Measurements from ENCODE around the gene CAPN15. TPM values are rescaled to one million over a fixed set of nuclear protein-coding genes. Genes with fewer than 3 reads are reported as not detected.
A peak's percentile ranks its signal among the peaks of the same experiment; 100 is the strongest.

The CAPN15 gene
- total RNA-seq, 6 experiments from 2014 or later, result 17.3 to 34.3 (median 23.3) TPM

DNA sequence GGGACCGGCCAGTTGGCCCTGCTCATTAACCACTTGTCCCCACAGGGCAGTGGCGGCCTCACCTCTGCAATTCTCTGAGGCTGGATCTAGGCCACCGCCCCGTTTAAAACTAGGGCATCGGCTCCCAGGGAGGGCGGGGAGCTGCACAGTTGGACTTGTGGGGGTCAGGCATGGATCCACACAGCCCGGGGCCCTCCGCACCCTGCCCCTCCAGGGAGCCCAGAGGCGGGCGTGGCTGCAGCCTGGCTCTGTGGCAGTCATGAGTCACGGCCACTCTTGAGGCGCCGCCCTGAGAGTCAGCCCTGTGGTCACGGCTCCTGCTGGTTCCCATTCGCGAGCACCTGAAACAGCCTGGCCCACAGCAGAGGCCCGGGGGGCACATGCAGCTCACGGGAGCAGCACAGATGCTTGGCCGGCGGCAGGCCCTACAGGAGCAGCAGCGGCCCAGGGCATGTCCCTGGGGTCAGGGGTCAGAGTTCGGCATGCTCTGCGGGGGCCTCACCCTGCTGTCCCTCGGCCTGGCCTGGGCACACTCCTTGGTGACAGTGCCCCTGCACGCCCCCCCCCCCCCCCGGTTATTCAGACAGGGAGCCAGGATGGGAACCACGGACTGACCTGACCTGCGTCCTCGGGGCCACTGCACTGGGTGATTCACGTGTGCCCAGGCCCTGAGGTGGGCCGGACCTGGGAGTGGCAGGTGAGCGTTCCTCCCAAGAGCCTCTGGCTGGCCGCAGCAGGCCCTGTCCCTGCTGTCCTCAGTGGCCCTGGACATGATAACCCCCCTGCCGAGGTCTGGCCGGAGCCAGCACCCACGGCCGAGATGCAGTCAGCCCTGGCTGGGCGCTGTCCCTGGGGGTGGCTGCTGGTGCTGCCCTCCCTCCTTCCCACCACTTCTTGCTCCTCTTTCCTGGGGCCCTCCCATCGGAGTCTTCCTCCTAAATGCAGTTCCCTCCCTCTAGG lies 8.2 kb downstream of the CAPN15 start:
- H3K36me3 ChIP-seq, result no peaks in the 10 kb centered on the region
- TF ChIP-seq, protein P1, sequence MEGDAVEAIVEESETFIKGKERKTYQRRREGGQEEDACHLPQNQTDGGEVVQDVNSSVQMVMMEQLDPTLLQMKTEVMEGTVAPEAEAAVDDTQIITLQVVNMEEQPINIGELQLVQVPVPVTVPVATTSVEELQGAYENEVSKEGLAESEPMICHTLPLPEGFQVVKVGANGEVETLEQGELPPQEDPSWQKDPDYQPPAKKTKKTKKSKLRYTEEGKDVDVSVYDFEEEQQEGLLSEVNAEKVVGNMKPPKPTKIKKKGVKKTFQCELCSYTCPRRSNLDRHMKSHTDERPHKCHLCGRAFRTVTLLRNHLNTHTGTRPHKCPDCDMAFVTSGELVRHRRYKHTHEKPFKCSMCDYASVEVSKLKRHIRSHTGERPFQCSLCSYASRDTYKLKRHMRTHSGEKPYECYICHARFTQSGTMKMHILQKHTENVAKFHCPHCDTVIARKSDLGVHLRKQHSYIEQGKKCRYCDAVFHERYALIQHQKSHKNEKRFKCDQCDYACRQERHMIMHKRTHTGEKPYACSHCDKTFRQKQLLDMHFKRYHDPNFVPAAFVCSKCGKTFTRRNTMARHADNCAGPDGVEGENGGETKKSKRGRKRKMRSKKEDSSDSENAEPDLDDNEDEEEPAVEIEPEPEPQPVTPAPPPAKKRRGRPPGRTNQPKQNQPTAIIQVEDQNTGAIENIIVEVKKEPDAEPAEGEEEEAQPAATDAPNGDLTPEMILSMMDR (IDR thresholded peaks at IDR 0.05), result no peak
- no peak for TF ChIP-seq POLR2A (IDR thresholded peaks at IDR 0.05)
- H3K27ac ChIP-seq, result no peak overlapping the region
- DNase-seq, result peak in 2 of 3 donors; percentile 64 to 87
- intact Hi-C loops (cut with DNase I), result no loop called here
- peak; percentile 15 to 60 (median 18) for ATAC-seq
- WGBS (ENCODE audit: insufficient coverage, low coverage, low lambda C conversion rate, missing lambda C conversion rate), result 52% methylated on average over 7 of the region's 39 CpGs
- H3K27me3 ChIP-seq, result no peaks in the 10 kb centered on the region
- peaks cover 0 to 29% (median 11%) of the 10 kb centered on the region in 4 donors for H3K4me1 ChIP-seq
- H3K4me3 ChIP-seq, result no peak overlapping the region
- H3K9me3 ChIP-seq, result no peaks in the 10 kb centered on the region

DNA sequence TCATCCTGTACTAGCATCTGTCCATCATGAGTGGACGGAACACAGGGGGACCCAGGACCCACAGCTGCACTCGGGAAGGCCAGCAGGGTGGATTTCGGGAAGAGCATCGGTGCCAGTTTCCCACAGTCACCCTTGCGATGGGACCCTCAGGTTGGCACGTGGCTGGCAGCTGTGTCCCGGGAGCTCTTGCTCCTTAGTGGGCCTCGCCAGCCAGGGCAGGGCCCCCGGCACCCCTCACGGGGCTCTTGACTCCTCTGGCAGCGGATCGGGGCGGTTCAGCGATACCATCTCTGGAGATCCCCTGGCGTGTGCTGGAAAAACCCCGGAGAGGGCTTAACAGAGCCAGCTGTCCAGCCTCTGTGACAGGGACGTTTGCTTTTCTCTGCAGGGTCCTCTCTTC lies 9.2 kb downstream of the CAPN15 start:
- Histone ChIP-seq H3K27me3 (no peaks in the 10 kb centered on the region), H3K9me3 (no peaks in the 10 kb centered on the region), H3K36me3 (no peaks in the 10 kb centered on the region), H3K4me3 (no peak overlapping the region), H3K4me1 (peaks cover 0 to 29% (median 11%) of the 10 kb centered on the region in 4 donors), H3K27ac (no peak overlapping the region)
- intact Hi-C loops (cut with DNase I), result no loop called here
- DNase-seq (no peak), ATAC-seq (no peak)
- TF ChIP-seq POLR2A (IDR thresholded peaks at IDR 0.05), result no peak
- TF ChIP-seq, protein P1 (IDR thresholded peaks at IDR 0.05), result no peak
- no CpG with 5 or more reads among the region's 17 CpGs for WGBS (ENCODE audit: insufficient coverage, low coverage, low lambda C conversion rate, missing lambda C conversion rate)

DNA sequence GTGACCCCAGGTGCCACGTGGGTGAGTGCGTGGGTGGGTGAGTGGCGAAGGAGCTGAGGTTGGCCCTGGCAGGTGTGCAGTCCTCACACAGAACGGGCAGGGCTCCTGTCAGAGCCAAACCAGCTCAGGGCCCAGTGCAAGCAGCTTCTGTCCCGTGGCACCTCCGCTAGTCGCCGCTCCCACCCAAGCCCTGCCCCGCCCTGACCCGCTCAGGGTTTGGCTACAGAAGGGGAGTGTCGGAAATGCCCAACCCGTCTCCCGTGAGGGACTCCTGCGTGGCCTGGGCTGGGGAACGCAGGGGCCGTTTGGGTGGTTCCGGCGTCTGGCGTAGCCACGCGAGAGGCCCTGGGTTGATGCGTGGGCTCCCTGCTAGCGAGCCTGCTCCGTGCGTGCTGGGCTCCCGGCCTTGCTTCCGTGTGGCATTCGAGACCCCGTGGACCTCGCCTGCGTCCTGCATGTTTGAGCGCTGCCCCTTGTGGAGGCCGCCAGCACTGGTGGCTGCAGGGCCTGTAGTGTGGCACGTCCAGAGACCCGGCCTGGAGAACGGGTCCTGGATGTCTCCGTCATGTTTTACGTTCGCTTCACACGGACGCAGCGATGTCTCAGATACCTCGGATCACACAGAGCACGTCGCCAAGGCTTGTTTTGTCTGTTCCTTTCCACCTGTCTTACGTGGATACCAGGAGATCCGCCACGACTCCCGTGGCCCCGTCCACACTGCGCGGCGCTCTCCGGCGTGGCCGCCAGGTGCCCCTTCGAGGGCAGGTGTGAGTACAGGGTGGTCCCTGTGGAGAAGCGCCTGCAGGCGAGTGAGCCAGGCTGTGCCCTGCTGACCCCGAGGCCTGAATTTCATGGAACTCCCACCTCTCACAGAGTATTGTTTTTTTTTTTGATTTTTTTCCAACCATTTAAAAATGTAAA lies 10.2 kb downstream of the CAPN15 start:
- TF ChIP-seq, protein P1 (IDR thresholded peaks at IDR 0.05), result no peak
- TF ChIP-seq POLR2A (IDR thresholded peaks at IDR 0.05), result no peak
- WGBS (ENCODE audit: insufficient coverage, low coverage, low lambda C conversion rate, missing lambda C conversion rate), result 92% methylated on average over 20 of the region's 60 CpGs
- intact Hi-C loops (cut with DNase I), result no loop called here
- DNase-seq (no peak), ATAC-seq (no peak)
- H3K27ac ChIP-seq, result no peak overlapping the region
- H3K27me3 ChIP-seq, result no peaks in the 10 kb centered on the region
- H3K9me3 ChIP-seq, result no peaks in the 10 kb centered on the region
- H3K36me3 ChIP-seq, result no peaks in the 10 kb centered on the region
- peaks cover 0 to 32% (median 11%) of the 10 kb centered on the region in 4 donors for H3K4me1 ChIP-seq
- no peak overlapping the region for H3K4me3 ChIP-seq

DNA sequence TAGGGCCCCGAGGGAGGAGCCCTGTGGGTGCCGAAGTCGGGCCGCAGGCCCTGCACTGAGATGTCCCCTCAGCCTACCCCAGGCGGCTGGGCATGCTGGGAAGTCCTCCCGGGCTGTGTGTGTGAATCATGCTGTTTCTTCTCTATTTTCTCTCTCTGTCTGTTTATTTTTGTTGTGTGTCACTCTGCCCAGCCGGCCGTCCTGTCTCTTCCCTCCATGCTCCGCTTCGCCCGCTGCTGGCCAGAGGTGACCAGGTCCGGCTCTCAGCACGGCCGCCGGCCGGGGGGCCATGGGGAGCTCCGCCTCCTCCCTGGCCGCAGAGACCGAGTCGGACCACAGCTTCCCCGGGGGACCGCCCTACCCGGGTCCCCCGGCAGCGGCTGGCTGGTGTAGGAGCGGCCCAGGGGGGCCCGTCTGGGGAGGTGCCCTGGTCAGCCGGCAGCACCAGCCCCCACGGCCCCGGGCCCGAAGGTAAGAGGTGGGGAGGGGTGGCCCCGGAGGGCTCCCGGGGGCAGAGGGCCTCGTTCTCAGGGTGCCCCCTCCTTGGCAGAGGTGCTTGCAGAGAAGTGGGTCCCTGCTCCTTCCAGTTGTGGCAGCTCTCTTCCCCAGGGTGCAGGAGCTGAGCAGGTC lies 12.5 kb downstream of the CAPN15 start:
- no peak for DNase-seq
- WGBS (ENCODE audit: insufficient coverage, low coverage, low lambda C conversion rate, missing lambda C conversion rate), result 40% methylated on average over 1 of the region's 34 CpGs
- TF ChIP-seq, protein P1 (IDR thresholded peaks at IDR 0.05), result no peak
- no peak for TF ChIP-seq POLR2A (IDR thresholded peaks at IDR 0.05)

More for the DNA sequence above, 12.5 kb downstream of the CAPN15 start:
- intact Hi-C loops (cut with DNase I), result no loop called here
- Histone ChIP-seq H3K36me3 (no peaks in the 10 kb centered on the region), H3K4me1 (peaks cover 0 to 24% (median 9%) of the 10 kb centered on the region in 4 donors), H3K27ac (no peak overlapping the region), H3K27me3 (no peaks in the 10 kb centered on the region), H3K4me3 (no peak overlapping the region), H3K9me3 (no peaks in the 10 kb centered on the region)
- ATAC-seq, result no peak

Data from right lobe of liver (tissue), 6 donors.